ENCODE data around the gene OR8K3.

- TF ChIP-seq CTCF (IDR thresholded peaks at IDR 0.05; ENCODE audit: low read depth, low read length, poor library complexity, severe bottlenecking) (no peak), EZH2phosphoT487 (IDR thresholded peaks at IDR 0.05; ENCODE audit: borderline replicate concordance, low read length) (no peak)
Measured at GRCh38 chr11:56345739-56346138, 30.8 kb downstream of the OR8K3 start, which contains the start of gene OR8K1.

Measured in DOHH2 (cell line).